H9 (cell line): ENCODE data around the gene CHM. TPM values are rescaled to one million over a fixed set of nuclear protein-coding genes. Genes with fewer than 3 reads are reported as not detected.

Experiments
- DNase-seq: peaks from one replicate; pipeline ENCODE4 v3.0.0-alpha.2; 2017
- H2AFZ ChIP-seq: one replicate; pipeline ENCODE4 v1.6.1; 2013; ENCODE audit warnings: mild to moderate bottlenecking, low read length, control low read depth, moderate library complexity
- H2AK5ac ChIP-seq: 2 replicates; pipeline ENCODE4 v1.6.1; 2013; ENCODE audit warnings: low read length, control low read depth, mixed read lengths; ENCODE audit not compliant: insufficient read length
- H2BK120ac ChIP-seq: one replicate; pipeline ENCODE4 v1.6.1; 2013; ENCODE audit warnings: low read depth, mild to moderate bottlenecking, low read length, control low read depth, inconsistent platforms; ENCODE audit not compliant: poor library complexity, severe bottlenecking
- H2BK12ac ChIP-seq: 2 replicates; pipeline ENCODE4 v1.6.1; 2013; ENCODE audit warnings: low read length, control low read depth, mixed read lengths, low read depth; ENCODE audit not compliant: insufficient read length
- H2BK15ac ChIP-seq: 2 replicates; pipeline ENCODE4 v1.6.1; 2013; ENCODE audit warnings: low read depth, low read length, control low read depth
- H2BK20ac ChIP-seq: one replicate; pipeline ENCODE4 v1.6.1; 2013; ENCODE audit warnings: low read depth, mild to moderate bottlenecking, low read length, control low read depth, inconsistent platforms; ENCODE audit not compliant: poor library complexity, severe bottlenecking
- H2BK5ac ChIP-seq: 2 replicates; pipeline ENCODE4 v1.6.1; 2013; ENCODE audit warnings: low read length, control low read depth, mixed read lengths; ENCODE audit not compliant: insufficient read length
- H3K14ac ChIP-seq: 2 replicates; pipeline ENCODE4 v1.6.1; 2013; ENCODE audit warnings: low read length, control low read depth; ENCODE audit not compliant: insufficient read depth
- H3K18ac ChIP-seq: 2 replicates; pipeline ENCODE4 v1.6.1; 2013; ENCODE audit warnings: low read depth, mild to moderate bottlenecking, mixed read lengths, low read length, control low read depth; ENCODE audit not compliant: insufficient read length
- H3K23ac ChIP-seq: 2 replicates; pipeline ENCODE4 v1.6.1; 2013; ENCODE audit warnings: low read length, control low read depth, mixed read lengths, low read depth; ENCODE audit not compliant: insufficient read length
- H3K23me2 ChIP-seq: 2 replicates; pipeline ENCODE4 v1.6.1; 2013; ENCODE audit warnings: low read depth, mild to moderate bottlenecking, mixed read lengths, low read length, control low read depth; ENCODE audit not compliant: insufficient read length, poor library complexity, severe bottlenecking
- H3K27ac ChIP-seq: 2 replicates; pipeline ENCODE4 v1.5.1; 2013; ENCODE audit warnings: low read length, control low read depth, mixed read lengths, low read depth; ENCODE audit not compliant: insufficient read length
- H3K27me3 ChIP-seq: 2 replicates; pipeline ENCODE4 v1.6.1; 2013; ENCODE audit warnings: low read length, control low read depth, inconsistent platforms; ENCODE audit not compliant: insufficient read depth
- H3K4ac ChIP-seq: 2 replicates; pipeline ENCODE4 v1.6.1; 2013; ENCODE audit warnings: low read depth, mild to moderate bottlenecking, control low read depth, inconsistent platforms, low read length, moderate library complexity
- H3K4me1 ChIP-seq: 2 replicates; pipeline ENCODE4 v1.6.1; 2013; ENCODE audit warnings: low read length, control low read depth, inconsistent platforms; ENCODE audit not compliant: insufficient read depth
- H3K4me2 ChIP-seq: 2 replicates; pipeline ENCODE4 v1.6.1; 2013; ENCODE audit warnings: low read length, control low read depth, mixed read lengths; ENCODE audit not compliant: insufficient read length, insufficient read depth
- H3K56ac ChIP-seq: 2 replicates; pipeline ENCODE4 v1.6.1; 2013; ENCODE audit warnings: low read depth, mild to moderate bottlenecking, mixed read lengths, low read length, control low read depth; ENCODE audit not compliant: insufficient read length
- H3K79me1 ChIP-seq: 2 replicates; pipeline ENCODE4 v1.6.1; 2013; ENCODE audit warnings: low read depth, mild to moderate bottlenecking, moderate library complexity, low read length, control low read depth, inconsistent platforms; ENCODE audit not compliant: insufficient read depth, poor library complexity, severe bottlenecking
- H3K79me2 ChIP-seq: 2 replicates; pipeline ENCODE4 v1.6.1; 2013; ENCODE audit warnings: low read length, control low read depth, inconsistent platforms; ENCODE audit not compliant: insufficient read depth
- H3K9ac ChIP-seq: 2 replicates; pipeline ENCODE4 v1.6.1; 2013; ENCODE audit warnings: low read length, control low read depth, mixed read lengths; ENCODE audit not compliant: insufficient read length; ENCODE audit errors: extremely low read depth
- H3K9me3 ChIP-seq: one replicate; pipeline ENCODE4 v1.6.1; 2013; ENCODE audit warnings: low read depth, low read length, inconsistent platforms; ENCODE audit not compliant: control insufficient read depth
- H3T11ph ChIP-seq: one replicate; pipeline ENCODE4 v1.6.1; 2013; ENCODE audit warnings: mild to moderate bottlenecking, low read length, control low read depth, inconsistent platforms
- H4K20me1 ChIP-seq: one replicate; pipeline ENCODE4 v1.6.1; 2013; ENCODE audit not compliant: control insufficient read depth, insufficient read length, insufficient read depth
- H4K5ac ChIP-seq: 2 replicates; pipeline ENCODE4 v1.6.1; 2013; ENCODE audit warnings: low read depth, mild to moderate bottlenecking, mixed read lengths, low read length, control low read depth; ENCODE audit not compliant: insufficient read length
- H4K8ac ChIP-seq: replicated peaks from 2 replicates; pipeline ENCODE4 v1.6.1; 2013; ENCODE audit warnings: low read length, control low read depth, mixed read lengths, low read depth; ENCODE audit not compliant: insufficient read length
- H4K91ac ChIP-seq: 2 replicates; pipeline ENCODE4 v1.6.1; 2013; ENCODE audit warnings: low read depth, mild to moderate bottlenecking, moderate library complexity, mixed read lengths, low read length, control low read depth; ENCODE audit not compliant: insufficient read length
- H3K27ac Mint-ChIP-seq, 3 experiments: 2 replicates in 2 of 3; 3 replicates in 1 of 3; pipeline ENCODE4 v1.8.0; 2020 to 2021; ENCODE audit warnings: mixed read lengths in 3 of 3, mild to moderate bottlenecking in 1 of 3, moderate library complexity in 1 of 3
- H3K27me3 Mint-ChIP-seq: 2 replicates; pipeline ENCODE4 v1.8.0; 2021; ENCODE audit warnings: low read depth, mild to moderate bottlenecking, moderate library complexity, mixed read lengths
- H3K36me3 Mint-ChIP-seq, 3 experiments: 2 replicates in 2 of 3; 3 replicates in 1 of 3; pipeline ENCODE4 v1.8.0; 2020 to 2021; ENCODE audit warnings: low read depth in 3 of 3, mixed read lengths in 3 of 3; ENCODE audit not compliant: insufficient read depth in 1 of 3
- H3K4me1 Mint-ChIP-seq, 2 experiments: 2 replicates each; pipeline ENCODE4 v1.8.0; 2020; ENCODE audit warnings: mixed read lengths in 2 of 2
- H3K4me3 Mint-ChIP-seq, 2 experiments: 2 replicates in 1 of 2; 3 replicates in 1 of 2; pipeline ENCODE4 v1.8.0; 2020 to 2021; ENCODE audit warnings: mild to moderate bottlenecking in 2 of 2, mixed read lengths in 2 of 2, moderate library complexity in 1 of 2
- H3K9me3 Mint-ChIP-seq, 2 experiments: 2 replicates in 1 of 2; 3 replicates in 1 of 2; pipeline ENCODE4 v1.8.0; 2020; ENCODE audit warnings: mild to moderate bottlenecking in 2 of 2, mixed read lengths in 2 of 2, moderate library complexity in 1 of 2
- CTCF ChIP-seq: fragments of 200-600 bp; sonication (generic); conservative IDR thresholded peaks from 3 replicates; pipeline ENCODE4 v1.8.0; 2021; ENCODE audit warnings: antibody characterized with exemption, mild to moderate bottlenecking
- total RNA-seq: library from RNA; stranded (reverse); gene quantifications from 2 replicates; pipeline ENCODE4 v1.2.1, GENCODE V29; 2021

Gene CHM
- total RNA-seq, 1 experiment from 2014 or later = 28.4 TPM

- H2BK20ac ChIP-seq = no peak overlapping the region
- no peaks in the 10 kb centered on the region for H3K9me3 ChIP-seq
- no peak overlapping the region for H2AFZ ChIP-seq
- no peak overlapping the region for H3K4ac ChIP-seq
- no peaks in the 10 kb centered on the region for H3K23me2 ChIP-seq
- peaks cover 0 to 22% of the 10 kb centered on the region in 2 experiments; a peak in 3 of 5 replicates for H3K9me3 Mint-ChIP-seq
- no peak overlapping the region for H2BK5ac ChIP-seq
- H3K18ac ChIP-seq = no peak overlapping the region
- no peak overlapping the region for H2BK15ac ChIP-seq
- H4K8ac ChIP-seq = no peak overlapping the region
- H3K23ac ChIP-seq = no peak overlapping the region
- no peaks in the 10 kb centered on the region; the same call in 1 of the 2 replicates for H3K4me1 ChIP-seq
- TF ChIP-seq CTCF = no peak
- H3K79me1 ChIP-seq = no peaks in the 10 kb centered on the region
- no peaks in the 10 kb centered on the region for H4K20me1 ChIP-seq
- H3T11ph ChIP-seq = no peak overlapping the region
- H3K14ac ChIP-seq = no peak overlapping the region
- no peak overlapping the region for H3K27ac ChIP-seq
- no peaks in the 10 kb centered on the region for H3K27me3 ChIP-seq
- H3K56ac ChIP-seq = no peak overlapping the region
- H3K4me3 Mint-ChIP-seq = no peak overlapping the region
- peaks cover 0 to 7% (median 0%) of the 10 kb centered on the region in 3 experiments; a peak in 3 of 7 replicates for H3K36me3 Mint-ChIP-seq
- no peak for DNase-seq
- H3K4me2 ChIP-seq = no peak overlapping the region
- peaks cover 2% of the 10 kb centered on the region; the same call in 1 of the 2 replicates for H3K79me2 ChIP-seq
- no peak overlapping the region for H4K5ac ChIP-seq
- H3K27ac Mint-ChIP-seq = no peak overlapping the region
- H2AK5ac ChIP-seq = no peak overlapping the region
- H3K27me3 Mint-ChIP-seq = no peaks in the 10 kb centered on the region
- H3K4me1 Mint-ChIP-seq = peaks cover 66 to 69% of the 10 kb centered on the region in 2 experiments
- H2BK120ac ChIP-seq = no peak overlapping the region
- H2BK12ac ChIP-seq = no peak overlapping the region
- no peak overlapping the region for H3K9ac ChIP-seq
- H4K91ac ChIP-seq = no peak overlapping the region
Measured at GRCh38 chrX:85998954-85999353, 48.4 kb downstream of the CHM start.
